Cardiac fibroblast (primary cell): ENCODE data around the gene PAIP1.
"Not testable (repeated sequence)": the region's sequence is repeated elsewhere in the genome, so short reads cannot be mapped to it uniquely, and the experiment has no call there.

Source experiments
- DNase-seq, 2 donors: peaks; one replicate each; pipeline versions ENCODE4 v3.0.0 to v3.0.0-alpha.2; 2010; ENCODE audit warnings: low read depth in 2 of 2
- H3K4me3 ChIP-seq, 2 donors: replicated peaks in 1 of 2; 1 replicate in 1 of 2; 2 replicates in 1 of 2; pipeline ENCODE4 v1.5.1; 2011; ENCODE audit warnings: low read depth in 2 of 2, low read length in 2 of 2, mild to moderate bottlenecking in 2 of 2, moderate library complexity in 1 of 2
- CTCF ChIP-seq: IDR thresholded peaks from one replicate; pipeline ENCODE4 v1.5.1; 2011; ENCODE audit warnings: low read depth, mild to moderate bottlenecking, low read length, inconsistent platforms

Gene PAIP1

GRCh38 chr5:43583724-43584123, 26.8 kb upstream of the PAIP1 start:
- TF ChIP-seq CTCF, result no peak
- DNase-seq, result no peak
- H3K4me3 ChIP-seq, result no peak overlapping the region

DNA sequence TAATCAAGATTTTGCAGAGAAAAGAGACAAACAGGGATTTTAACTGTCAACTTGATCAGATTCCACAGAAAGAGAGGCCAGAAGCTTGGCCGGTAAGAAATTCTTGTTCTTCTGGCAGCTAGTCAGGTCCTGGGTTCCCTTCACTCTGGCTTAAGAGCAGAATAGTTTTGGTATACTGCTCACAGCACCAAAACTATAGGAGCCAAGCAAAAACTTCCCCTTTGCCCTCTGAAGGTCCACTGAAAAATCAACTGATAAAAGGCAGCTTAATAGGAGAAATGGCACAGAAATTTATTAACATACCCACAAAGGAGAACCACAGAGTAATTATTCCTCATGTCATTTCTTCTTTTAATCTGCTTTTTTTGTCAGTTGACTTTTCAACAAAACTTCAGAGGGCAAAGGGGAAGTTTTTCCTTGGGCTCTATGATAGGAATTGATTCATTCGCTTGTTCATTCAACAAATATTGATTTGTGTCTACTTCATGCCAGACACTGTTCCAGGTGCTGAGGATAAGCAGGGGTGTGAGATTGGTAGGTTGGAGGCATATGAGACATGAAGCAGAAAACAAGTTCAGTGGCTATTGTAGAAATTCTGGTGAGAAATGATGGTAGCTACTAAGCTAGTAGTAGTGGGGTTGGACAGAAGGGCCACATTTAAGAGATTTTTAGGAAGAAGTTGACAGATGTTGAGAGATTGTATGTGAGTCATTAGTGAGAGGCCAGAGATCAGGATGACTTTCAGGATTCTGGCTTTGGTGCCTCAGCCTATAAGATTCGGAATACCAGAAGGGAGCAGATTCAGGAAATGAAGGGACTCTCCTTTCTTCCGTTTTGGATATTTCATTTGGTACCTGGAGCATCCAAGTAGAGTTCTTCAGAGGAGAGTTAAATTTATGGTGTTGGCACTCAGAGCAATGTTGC, 25.5 kb upstream of the PAIP1 start:
- no peak for TF ChIP-seq CTCF
- no peak overlapping the region for H3K4me3 ChIP-seq

DNA sequence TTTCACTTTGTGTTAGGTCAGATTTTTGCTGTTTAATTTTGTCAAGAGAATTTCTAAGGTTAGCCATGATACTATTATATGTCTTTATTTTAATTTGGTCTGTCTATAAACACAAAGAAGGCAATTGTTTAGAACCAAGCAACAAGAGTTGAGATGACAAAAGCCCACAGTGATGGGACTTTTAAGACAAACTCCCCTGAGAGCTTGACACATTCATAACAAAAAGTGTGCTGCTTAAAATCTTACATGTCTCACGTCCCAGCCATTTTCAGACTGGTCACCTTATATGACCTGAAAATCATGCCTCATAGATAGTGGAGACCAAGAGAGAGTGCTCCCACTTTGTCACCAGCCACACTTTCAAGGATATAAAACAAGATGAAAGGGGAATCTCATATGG, 24.5 kb upstream of the PAIP1 start:
- DNase-seq, result no peak
- no peak for TF ChIP-seq CTCF
- no peak overlapping the region for H3K4me3 ChIP-seq

More for the DNA sequence above, 25.5 kb upstream of the PAIP1 start:
- DNase-seq, result no peak

DNA sequence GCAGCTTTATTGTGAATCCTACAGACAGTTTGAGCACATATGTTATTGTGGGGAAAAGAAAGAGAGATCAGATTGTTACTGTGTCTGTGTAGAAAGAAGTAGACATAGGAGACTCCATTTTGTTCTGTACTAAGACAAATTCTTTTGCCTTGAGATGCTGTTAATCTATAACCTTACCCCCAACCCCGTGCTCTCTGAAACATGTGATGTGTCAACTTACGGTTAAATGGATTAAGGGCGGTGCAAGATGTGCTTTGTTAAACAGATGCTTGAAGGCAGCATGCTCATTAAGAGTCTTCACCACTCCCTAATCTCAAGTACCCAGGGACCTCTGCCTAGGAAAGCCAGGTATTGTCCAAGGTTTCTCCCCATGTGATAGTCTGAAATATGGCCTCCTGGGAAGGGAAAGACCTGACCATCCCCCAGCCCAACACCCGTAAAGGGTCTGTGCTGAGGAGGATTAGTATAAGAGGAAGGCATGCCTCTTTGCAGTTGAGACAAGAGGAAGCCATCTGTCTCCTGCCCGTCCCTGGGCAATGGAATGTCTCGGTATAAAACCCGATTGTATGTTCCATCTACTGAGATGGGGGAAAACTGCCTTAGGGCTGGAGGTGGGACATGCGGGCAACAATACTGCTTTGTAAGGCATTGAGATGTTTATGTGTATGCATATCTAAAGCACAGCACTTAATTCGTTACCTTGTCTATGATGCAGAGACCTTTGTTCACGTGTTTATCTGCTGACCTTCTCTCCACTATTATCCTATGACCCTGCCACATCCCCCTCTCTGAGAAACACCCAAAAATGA, 23.7 kb upstream of the PAIP1 start:
- DNase-seq, H3K4me3 ChIP-seq: not testable (repeated sequence)

DNA sequence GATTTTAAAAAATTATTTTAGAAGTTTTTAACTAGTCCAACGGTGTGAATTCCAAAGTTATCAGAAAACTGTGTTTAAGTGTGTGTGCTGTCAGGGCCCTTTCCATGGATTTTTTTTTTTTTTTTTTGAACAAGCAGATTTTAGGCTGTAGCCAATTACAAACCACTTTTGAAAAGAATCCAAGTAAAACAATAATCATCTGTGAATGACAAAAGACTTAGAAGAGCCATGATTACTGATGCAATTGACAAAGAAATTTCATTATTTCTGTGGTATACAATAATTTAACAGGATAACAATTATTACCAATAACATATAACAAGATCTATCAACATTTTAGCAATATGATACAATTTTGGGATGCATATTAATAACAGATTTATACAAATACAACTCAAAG, 16.2 kb upstream of the PAIP1 start:
- DNase-seq, result peak; percentile 56 to 79
- H3K4me3 ChIP-seq, result no peak overlapping the region
- no peak for TF ChIP-seq CTCF

DNA sequence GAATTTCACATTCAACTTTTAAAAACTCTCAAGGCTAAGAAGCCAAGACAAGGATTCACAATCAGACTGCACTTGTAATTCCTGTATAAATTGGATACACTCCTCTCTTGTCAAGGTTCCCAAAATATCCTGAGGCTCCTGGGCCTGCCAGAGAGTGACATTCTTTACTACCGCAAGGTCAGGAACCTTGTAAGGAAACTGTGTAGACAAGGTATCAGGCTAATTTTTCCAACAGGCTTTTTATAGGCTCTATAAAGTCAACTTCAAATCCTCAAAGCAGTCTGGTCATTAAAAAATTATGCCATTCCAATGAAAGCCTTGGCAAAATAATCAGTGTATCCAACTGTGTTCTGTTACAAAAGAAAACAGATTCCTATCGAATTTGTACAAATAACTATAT, 15.5 kb upstream of the PAIP1 start:
- TF ChIP-seq CTCF, result no peak

DNA sequence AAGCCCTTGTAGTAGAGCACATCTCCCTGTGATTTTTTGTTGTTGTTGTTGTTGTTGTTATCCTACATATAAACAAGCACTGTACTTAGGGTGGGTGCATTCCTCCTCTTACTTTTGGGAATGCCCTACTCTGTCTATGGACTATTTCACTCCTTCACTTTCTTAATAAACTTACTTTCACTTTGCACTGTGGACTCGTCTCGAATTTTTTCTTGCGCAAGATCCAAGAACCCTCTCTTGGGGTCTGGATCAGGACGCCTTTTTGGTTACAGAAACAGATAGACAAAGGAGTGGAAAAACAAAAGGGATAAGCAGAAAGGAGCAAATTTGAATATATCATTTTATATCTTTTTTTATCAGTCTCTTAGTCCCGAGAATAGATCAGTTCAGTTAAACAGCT, 14.4 kb upstream of the PAIP1 start:
- no peak for TF ChIP-seq CTCF
- peak overlapping the region in 1 of 2 donors; percentile 37 for H3K4me3 ChIP-seq

More for the DNA sequence above, 15.5 kb upstream of the PAIP1 start:
- DNase-seq, result peak in 1 of 2 donors; percentile 22
- no peak overlapping the region for H3K4me3 ChIP-seq

More for the DNA sequence above, 14.4 kb upstream of the PAIP1 start:
- DNase-seq, result peak; percentile 28 to 48
